Neutrophil (primary cell): Measurements from ENCODE around the gene PRL.

Experiments used
- H3K27ac ChIP-seq: fragments of 200-600 bp; sonication (generic); 2 replicates; pipeline ENCODE4 v1.5.1; 2016; ENCODE audit warnings: mild to moderate bottlenecking, moderate library complexity
- H3K27me3 ChIP-seq: fragments of 200-600 bp; sonication (generic); 2 replicates; pipeline ENCODE4 v1.6.0; 2016; ENCODE audit warnings: mild to moderate bottlenecking
- H3K36me3 ChIP-seq: fragments of 200-600 bp; sonication (generic); 2 replicates; pipeline ENCODE4 v1.5.1; 2017
- H3K4me1 ChIP-seq, 2 experiments: fragments of 200-600 bp in 1 of 2; sonication (generic) in 1 of 2; 1 replicate in 1 of 2; 2 replicates in 1 of 2; pipeline versions ENCODE4 v1.5.1 to v1.6.1; 2013 to 2016; ENCODE audit warnings: low read depth in 1 of 2, low read length in 1 of 2, mild to moderate bottlenecking in 1 of 2, moderate library complexity in 1 of 2; ENCODE audit not compliant: control insufficient read depth in 1 of 2, insufficient read depth in 1 of 2
- H3K4me3 ChIP-seq, 2 experiments: fragments of 200-600 bp in 1 of 2; sonication (generic) in 1 of 2; 1 replicate in 1 of 2; 2 replicates in 1 of 2; pipeline ENCODE4 v1.5.1; 2013 to 2016; ENCODE audit warnings: low read depth in 1 of 2, low read length in 1 of 2, mild to moderate bottlenecking in 1 of 2, moderate library complexity in 1 of 2
- H3K9me3 ChIP-seq: fragments of 200-600 bp; sonication (generic); 2 replicates; pipeline ENCODE4 v1.5.1; 2016
- CTCF ChIP-seq: fragments of 200-600 bp; sonication (generic); IDR thresholded peaks from 2 replicates; pipeline ENCODE4 v1.5.1; 2016; ENCODE audit warnings: antibody characterized with exemption

The PRL gene

DNA sequence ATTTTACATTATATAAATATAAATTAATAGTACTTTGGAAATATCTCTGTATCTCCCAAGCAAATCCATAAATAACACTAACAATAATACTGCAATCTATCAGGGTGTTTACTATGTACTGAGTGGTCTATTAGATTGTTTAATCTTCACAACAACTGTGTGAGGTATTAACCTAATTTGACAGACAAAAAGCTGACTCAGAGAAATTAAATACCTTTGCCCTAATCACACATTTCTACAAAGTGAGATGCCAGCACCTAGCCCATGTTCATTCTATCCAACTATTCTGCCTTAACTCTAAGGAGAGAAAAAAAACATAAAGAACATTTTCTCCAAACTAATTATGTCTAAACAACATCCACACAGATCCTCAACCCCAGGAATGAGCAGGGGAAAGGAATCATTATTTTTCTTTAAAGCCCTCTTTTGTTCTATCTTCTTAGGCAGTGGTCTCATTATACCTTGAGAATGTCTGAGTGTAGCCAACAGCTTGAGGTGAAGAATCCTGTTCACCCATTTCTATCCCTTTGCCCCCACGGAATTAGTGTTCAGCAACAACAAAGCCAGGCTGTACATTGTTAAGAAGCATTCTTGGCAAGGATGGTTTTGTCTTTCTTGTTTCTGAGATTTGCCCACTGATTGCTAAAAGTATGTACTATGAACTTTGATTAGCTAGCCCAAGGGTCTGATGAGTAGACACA lies 42.7 kb downstream of the PRL start:
- H3K27me3 ChIP-seq, result no peaks in the 10 kb centered on the region
- no peak overlapping the region for H3K4me3 ChIP-seq
- no peak overlapping the region for H3K27ac ChIP-seq
- H3K9me3 ChIP-seq, result no peaks in the 10 kb centered on the region
- H3K4me1 ChIP-seq, result no peaks in the 10 kb centered on the region
- TF ChIP-seq CTCF, result no peak
- no peaks in the 10 kb centered on the region for H3K36me3 ChIP-seq

GRCh38 chr6:22251348-22251747 lies 45.5 kb downstream of the PRL start:
- no peaks in the 10 kb centered on the region for H3K36me3 ChIP-seq
- H3K9me3 ChIP-seq, result no peaks in the 10 kb centered on the region
- H3K4me3 ChIP-seq, result no peak overlapping the region
- H3K27me3 ChIP-seq, result no peaks in the 10 kb centered on the region
- no peak for TF ChIP-seq CTCF
- no peak overlapping the region for H3K27ac ChIP-seq
- H3K4me1 ChIP-seq, result no peaks in the 10 kb centered on the region

GRCh38 chr6:22250486-22250885 lies 46.4 kb downstream of the PRL start:
- Histone ChIP-seq H3K9me3 (no peaks in the 10 kb centered on the region), H3K4me3 (no peak overlapping the region), H3K36me3 (no peaks in the 10 kb centered on the region), H3K4me1 (no peaks in the 10 kb centered on the region), H3K27me3 (no peaks in the 10 kb centered on the region), H3K27ac (no peak overlapping the region)
- no peak for TF ChIP-seq CTCF

DNA sequence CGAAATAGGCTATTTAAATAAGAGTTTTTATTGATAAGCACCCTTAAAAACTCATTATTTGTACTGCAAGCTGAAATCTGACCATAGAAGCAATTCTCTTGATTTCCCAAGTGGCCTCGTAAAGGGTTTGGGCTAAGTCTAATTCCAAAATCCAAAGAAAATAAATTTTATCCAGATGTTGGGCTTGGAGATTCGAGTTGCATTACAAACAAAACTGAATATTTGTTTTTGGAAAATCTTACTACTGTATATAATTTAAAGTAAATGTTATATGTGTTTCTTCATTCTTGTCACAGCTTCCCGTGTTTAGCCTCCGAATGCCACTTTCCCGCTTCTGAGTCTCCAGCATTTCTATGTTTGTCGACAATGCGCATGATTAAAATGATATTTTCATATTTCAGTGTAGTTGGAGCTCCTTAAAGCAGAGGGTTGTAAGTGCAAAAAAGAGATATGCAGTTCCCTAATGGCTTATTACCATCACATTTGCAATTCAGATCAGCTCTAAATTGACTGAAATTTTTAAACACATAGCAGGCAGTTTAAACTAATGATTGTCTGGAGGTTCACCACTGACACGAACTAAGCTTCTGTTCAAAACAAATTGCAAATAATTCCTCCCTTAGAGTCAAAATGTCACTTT lies 47.0 kb downstream of the PRL start:
- H3K36me3 ChIP-seq, result no peaks in the 10 kb centered on the region
- H3K27ac ChIP-seq, result no peak overlapping the region
- no peaks in the 10 kb centered on the region for H3K9me3 ChIP-seq
- no peaks in the 10 kb centered on the region for H3K27me3 ChIP-seq
- no peaks in the 10 kb centered on the region for H3K4me1 ChIP-seq
- no peak for TF ChIP-seq CTCF
- no peak overlapping the region for H3K4me3 ChIP-seq

GRCh38 chr6:22248513-22249308 lies 48.1 kb downstream of the PRL start:
- Histone ChIP-seq H3K27ac (no peak overlapping the region), H3K27me3 (no peaks in the 10 kb centered on the region), H3K4me1 (no peaks in the 10 kb centered on the region), H3K4me3 (no peak overlapping the region), H3K9me3 (no peaks in the 10 kb centered on the region), H3K36me3 (no peaks in the 10 kb centered on the region)
- no peak for TF ChIP-seq CTCF
